Measurements from ENCODE around the gene SLC25A20.
"Not testable (repeated sequence)": the region's sequence is repeated elsewhere in the genome, so short reads cannot be mapped to it uniquely, and the experiment has no call there.

Gene SLC25A20

GRCh38 chr3:48830715-48831114 lies 68.0 kb downstream of the SLC25A20 start:
- Histone ChIP-seq H3K27me3 (ENCODE audit: control insufficient read depth, insufficient read depth, low read length) (no peaks in the 10 kb centered on the region), H3K4me3 (ENCODE audit: low read length) (no peak overlapping the region)

GRCh38 chr3:48829525-48829924 lies 69.2 kb downstream of the SLC25A20 start:
- H3K4me2 ChIP-seq (ENCODE audit: low read length); H3K27me3 ChIP-seq (ENCODE audit: control insufficient read depth, insufficient read depth, low read length); H3K9me3 ChIP-seq (replicated peaks; ENCODE audit: low read length); H3K9ac ChIP-seq (ENCODE audit: low read depth, low read length); H3K36me3 ChIP-seq (ENCODE audit: insufficient read depth, low read length); H3K4me3 ChIP-seq (ENCODE audit: low read length): not testable (repeated sequence)
- H3K4me1 ChIP-seq (ENCODE audit: control insufficient read depth, insufficient read depth, low read length) = peaks cover 12% of the 10 kb centered on the region

More at GRCh38 chr3:48830715-48831114, 68.0 kb downstream of the SLC25A20 start:
- no peak overlapping the region for H3K4me2 ChIP-seq (ENCODE audit: low read length)
- H3K9me3 ChIP-seq (replicated peaks; ENCODE audit: low read length) = no peaks in the 10 kb centered on the region
- H3K4me1 ChIP-seq (ENCODE audit: control insufficient read depth, insufficient read depth, low read length) = peaks cover 12% of the 10 kb centered on the region
- H3K36me3 ChIP-seq (ENCODE audit: insufficient read depth, low read length) = no peaks in the 10 kb centered on the region
- no peak overlapping the region for H3K9ac ChIP-seq (ENCODE audit: low read depth, low read length)

- not testable (repeated sequence) for H3K36me3 ChIP-seq (ENCODE audit: insufficient read depth, low read length); H3K9ac ChIP-seq (ENCODE audit: low read depth, low read length); H3K27me3 ChIP-seq (ENCODE audit: control insufficient read depth, insufficient read depth, low read length); H3K9me3 ChIP-seq (replicated peaks; ENCODE audit: low read length); H3K4me3 ChIP-seq (ENCODE audit: low read length); H3K4me2 ChIP-seq (ENCODE audit: low read length)
- H3K4me1 ChIP-seq (ENCODE audit: control insufficient read depth, insufficient read depth, low read length) = peaks cover 12% of the 10 kb centered on the region
Measured at GRCh38 chr3:48827874-48828273, 70.8 kb downstream of the SLC25A20 start.

GRCh38 chr3:48826451-48826850 lies 72.2 kb downstream of the SLC25A20 start:
- Histone ChIP-seq H3K36me3 (ENCODE audit: insufficient read depth, low read length) (no peaks in the 10 kb centered on the region), H3K4me3 (ENCODE audit: low read length) (no peak overlapping the region), H3K4me2 (ENCODE audit: low read length) (peak overlapping the region; percentile 46), H3K4me1 (ENCODE audit: control insufficient read depth, insufficient read depth, low read length) (peaks cover 12% of the 10 kb centered on the region), H3K9me3 (replicated peaks; ENCODE audit: low read length) (no peaks in the 10 kb centered on the region), H3K27me3 (ENCODE audit: control insufficient read depth, insufficient read depth, low read length) (no peaks in the 10 kb centered on the region), H3K9ac (ENCODE audit: low read depth, low read length) (no peak overlapping the region)

- Histone ChIP-seq H3K4me3 (ENCODE audit: low read length) (no peak overlapping the region), H3K36me3 (ENCODE audit: insufficient read depth, low read length) (no peaks in the 10 kb centered on the region), H3K9me3 (replicated peaks; ENCODE audit: low read length) (no peaks in the 10 kb centered on the region), H3K4me1 (ENCODE audit: control insufficient read depth, insufficient read depth, low read length) (peaks cover 5% of the 10 kb centered on the region), H3K4me2 (ENCODE audit: low read length) (no peak overlapping the region), H3K27me3 (ENCODE audit: control insufficient read depth, insufficient read depth, low read length) (no peaks in the 10 kb centered on the region), H3K9ac (ENCODE audit: low read depth, low read length) (no peak overlapping the region)
Measured at GRCh38 chr3:48820612-48821324, 77.9 kb downstream of the SLC25A20 start.

- no peaks in the 10 kb centered on the region for H3K27me3 ChIP-seq (ENCODE audit: control insufficient read depth, insufficient read depth, low read length)
- no peak overlapping the region for H3K4me3 ChIP-seq (ENCODE audit: low read length)
- H3K4me2 ChIP-seq (ENCODE audit: low read length) = no peak overlapping the region
- H3K4me1 ChIP-seq (ENCODE audit: control insufficient read depth, insufficient read depth, low read length) = peaks cover 5% of the 10 kb centered on the region
- no peaks in the 10 kb centered on the region for H3K9me3 ChIP-seq (replicated peaks; ENCODE audit: low read length)
- no peak overlapping the region for H3K9ac ChIP-seq (ENCODE audit: low read depth, low read length)
- no peaks in the 10 kb centered on the region for H3K36me3 ChIP-seq (ENCODE audit: insufficient read depth, low read length)
Measured at GRCh38 chr3:48819234-48820221, 79.2 kb downstream of the SLC25A20 start.

GRCh38 chr3:48811524-48811923 lies 87.2 kb downstream of the SLC25A20 start:
- Histone ChIP-seq H3K4me3 (ENCODE audit: low read length) (no peak overlapping the region), H3K36me3 (ENCODE audit: insufficient read depth, low read length) (no peaks in the 10 kb centered on the region), H3K4me2 (ENCODE audit: low read length) (no peak overlapping the region), H3K9me3 (replicated peaks; ENCODE audit: low read length) (no peaks in the 10 kb centered on the region), H3K9ac (ENCODE audit: low read depth, low read length) (no peak overlapping the region), H3K27me3 (ENCODE audit: control insufficient read depth, insufficient read depth, low read length) (no peaks in the 10 kb centered on the region), H3K4me1 (ENCODE audit: control insufficient read depth, insufficient read depth, low read length) (no peaks in the 10 kb centered on the region)
